Midbrain (tissue), 1 donor: ENCODE measurements around the gene MRC2.

Experiments
- DNase-seq: peaks from one replicate; lab custom pipeline; 2025; lab: John Stamatoyannopoulos, UW

MRC2 gene

DNA sequence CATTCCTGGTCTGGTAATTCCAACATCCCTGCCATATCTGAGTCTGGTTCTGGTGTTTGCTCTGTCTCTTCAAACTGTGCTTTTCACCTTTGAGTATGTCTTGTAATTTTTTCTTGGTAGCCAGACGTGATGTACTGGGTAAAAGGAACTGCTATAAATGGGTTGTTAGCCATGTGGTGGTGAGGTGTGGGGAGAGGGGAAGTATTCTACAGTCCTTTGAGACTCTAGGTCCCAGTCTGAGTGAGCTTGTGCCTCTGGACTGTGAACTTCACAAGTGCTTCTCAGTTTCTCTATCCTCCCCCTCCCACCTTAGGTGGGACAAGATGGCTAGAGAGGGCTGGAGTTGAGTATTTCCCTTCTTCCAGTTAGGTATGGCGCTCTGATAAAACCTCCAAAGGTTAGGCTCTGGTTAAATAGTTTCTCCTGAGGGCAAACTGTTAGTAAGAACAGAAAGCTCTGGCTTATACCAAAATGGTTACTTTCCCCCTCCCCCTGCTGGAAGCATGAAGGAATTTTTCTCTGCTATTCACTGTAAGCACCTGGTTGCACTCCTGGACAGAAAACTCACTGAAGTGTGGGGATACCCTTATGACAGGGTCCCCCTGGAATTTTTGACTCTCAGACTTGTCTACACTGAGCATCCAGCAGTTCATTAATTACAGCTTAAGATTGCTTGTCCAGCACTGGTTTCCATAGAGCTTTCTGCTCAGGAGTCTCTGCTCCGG lies 92.8 kb downstream of the MRC2 start:
- no peak for DNase-seq

DNA sequence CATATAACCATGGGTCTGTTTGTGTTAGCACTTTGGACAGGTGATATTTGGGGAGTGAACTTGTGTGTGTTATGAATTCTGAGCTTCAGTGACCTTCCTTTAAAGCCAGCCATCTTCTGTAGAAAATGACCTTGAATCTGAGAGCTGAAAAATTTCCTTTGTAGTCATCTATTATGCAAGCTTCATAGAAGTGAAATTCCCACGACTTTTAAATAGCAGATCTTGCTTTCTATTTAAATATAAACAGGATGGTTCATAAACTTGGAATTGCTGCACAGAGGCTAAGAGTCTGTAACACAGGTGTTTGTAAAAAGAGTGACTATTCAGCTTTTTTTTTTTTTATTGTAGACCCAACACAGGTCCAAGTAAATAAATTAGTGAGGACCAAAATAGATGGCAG lies 95.2 kb downstream of the MRC2 start:
- no peak for DNase-seq

DNA sequence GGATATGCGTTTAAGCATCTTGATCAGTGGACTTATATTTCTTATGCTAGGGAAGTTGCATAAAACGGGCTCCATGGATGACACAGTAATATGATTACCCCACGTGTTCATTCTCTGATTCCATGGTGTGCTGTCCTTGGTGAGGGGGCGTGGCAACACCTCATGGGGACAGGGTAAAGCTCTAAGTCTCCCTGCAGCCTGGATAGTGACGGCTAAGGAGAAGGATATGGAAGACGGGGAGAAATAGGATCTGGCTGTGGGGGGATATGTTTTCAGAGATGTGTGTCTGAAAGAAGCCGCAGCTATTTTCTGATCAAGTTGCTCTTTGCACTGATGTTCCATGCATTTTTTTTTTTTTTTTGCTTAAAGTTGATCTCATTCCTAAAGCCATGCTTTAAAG lies 96.4 kb downstream of the MRC2 start:
- no peak for DNase-seq

DNA sequence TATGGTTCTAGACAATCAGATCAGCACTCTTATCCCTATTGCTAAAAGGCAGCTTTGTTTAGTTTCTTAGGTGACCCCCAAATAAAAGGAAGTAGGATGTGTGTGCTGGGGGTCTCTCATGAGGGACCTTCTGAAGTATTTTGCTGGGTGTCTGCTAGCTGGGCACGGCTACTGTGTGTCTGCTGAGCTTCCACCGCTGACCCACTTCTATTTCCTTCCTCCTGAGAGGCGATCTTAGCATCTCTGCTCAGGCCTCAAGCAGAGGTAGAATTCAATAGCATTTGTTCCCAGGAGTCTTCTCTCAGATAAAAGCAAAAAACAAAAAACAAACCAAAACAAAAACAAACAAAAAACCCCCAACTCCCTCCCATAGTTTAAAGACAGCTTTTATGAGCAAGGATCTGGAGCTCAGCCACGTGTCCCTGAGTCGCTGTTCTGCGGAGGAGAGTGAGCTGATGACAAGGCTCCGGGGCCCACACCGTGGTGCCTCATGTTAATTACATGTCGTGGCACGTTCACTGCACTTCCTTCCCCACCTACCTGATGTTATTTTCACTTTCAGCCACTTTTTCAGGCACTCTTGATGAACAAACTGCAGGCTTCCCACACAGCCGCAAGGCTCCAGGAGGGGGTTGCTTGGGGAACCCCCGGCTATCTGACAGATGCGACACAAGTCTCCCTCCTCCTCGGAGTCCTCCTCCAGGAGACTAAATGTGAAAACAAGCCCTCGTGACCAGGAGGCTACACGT lies 97.1 kb downstream of the MRC2 start:
- DNase-seq, result no peak

DNA sequence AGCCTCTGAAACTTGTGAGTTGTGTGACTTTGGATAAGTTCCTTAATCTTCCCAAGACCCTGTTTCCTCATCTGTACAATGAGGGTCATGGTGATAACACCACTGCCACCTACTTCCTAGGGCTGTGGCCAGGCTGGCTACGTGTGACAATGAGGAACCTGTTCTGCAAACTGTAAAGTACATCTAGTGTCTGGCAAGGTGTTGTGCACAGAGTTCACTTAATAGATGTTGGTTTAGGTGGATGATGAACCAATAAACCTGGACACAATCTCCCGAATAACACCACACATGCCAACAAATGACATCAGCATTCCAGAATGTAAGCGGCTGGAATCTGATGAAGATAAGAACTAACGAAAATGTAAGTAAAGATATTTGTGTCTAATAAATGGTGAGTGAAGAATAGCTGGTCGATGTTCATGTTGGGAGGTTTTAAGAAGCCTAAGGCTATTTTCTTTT lies 98.3 kb downstream of the MRC2 start:
- no peak for DNase-seq

- DNase-seq, result no peak
These were observed 100.6 kb downstream of the MRC2 start for GRCh38 chr17:62727916-62728672.

DNA sequence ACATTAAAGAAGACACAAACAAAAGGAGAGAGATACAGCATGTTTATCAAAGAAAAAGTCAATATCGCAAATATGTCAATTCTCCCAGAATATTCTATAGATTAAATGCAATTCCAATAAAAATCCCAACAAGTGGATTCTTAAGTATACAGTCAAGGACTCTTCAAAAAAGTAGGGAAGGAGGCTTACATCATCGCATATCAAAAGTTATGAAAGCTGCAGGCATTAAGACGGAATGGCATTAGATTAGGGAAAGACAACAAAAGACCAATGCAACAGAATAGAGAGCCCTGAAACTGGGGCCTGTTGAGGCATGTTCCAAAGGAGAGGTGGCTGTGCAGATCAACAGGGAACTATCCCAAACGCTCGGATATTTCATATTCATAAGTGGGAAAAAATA lies 104.7 kb downstream of the MRC2 start:
- DNase-seq, result no peak

DNA sequence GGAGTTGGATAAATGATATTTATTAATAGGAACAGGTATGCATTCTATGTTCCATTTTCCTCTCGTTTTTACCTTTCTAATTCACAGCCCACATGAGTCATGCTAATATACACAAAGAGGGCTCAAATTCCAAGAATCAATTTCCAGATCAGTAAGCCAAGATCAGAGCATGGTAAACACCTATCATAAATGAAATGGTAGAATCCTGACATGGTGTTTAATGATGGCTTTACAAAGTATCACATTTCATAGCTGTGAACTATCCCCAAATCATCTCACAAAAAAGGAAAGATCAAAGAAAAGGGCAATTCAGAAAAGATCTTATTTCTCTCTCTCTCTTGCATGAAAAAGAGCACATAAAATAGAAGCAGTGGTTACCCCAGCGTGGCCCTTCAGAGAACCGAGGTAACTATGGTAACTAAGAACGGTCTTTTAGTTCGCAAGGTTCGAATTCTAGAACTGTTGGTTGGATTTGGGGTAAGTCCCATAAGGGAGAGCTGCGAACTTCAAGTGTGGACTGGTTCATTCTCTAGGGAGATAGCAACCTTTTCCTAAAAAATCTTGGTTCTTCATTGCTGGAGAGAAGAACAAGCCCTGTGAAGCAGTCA lies 107.7 kb downstream of the MRC2 start:
- no peak for DNase-seq

- no peak for DNase-seq
These were observed 110.0 kb downstream of the MRC2 start for GRCh38 chr17:62737513-62737912.

DNA sequence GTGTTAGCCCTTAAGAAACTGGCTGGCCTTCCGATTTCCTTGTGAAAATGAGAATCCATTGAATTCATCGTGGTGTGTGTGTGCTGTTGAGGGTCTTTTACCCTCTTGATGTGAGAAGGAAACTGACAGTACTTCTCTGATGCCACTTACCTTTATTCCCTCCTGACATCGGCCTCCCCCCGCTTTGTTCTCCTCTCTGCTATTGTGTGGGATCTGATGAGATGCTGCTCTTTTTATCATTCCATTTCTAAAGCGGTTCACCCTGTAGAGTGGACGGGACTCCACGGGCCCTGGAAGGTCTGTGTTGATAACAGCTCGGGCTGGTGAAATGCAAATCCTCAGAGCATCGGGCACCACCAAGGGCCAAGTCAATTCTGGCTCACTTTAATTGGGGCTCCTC lies 110.8 kb downstream of the MRC2 start:
- no peak for DNase-seq

GRCh38 chr17:62739645-62740388 lies 112.3 kb downstream of the MRC2 start:
- no peak for DNase-seq

- DNase-seq, result no peak
These were observed 113.8 kb downstream of the MRC2 start for GRCh38 chr17:62741290-62741689.
